Mesenteric fat pad (tissue), 1 donor: ENCODE results near the gene TTC9. TPM values are rescaled to one million over a fixed set of nuclear protein-coding genes. Genes with fewer than 3 reads are reported as not detected.

Source experiments
- DNase-seq: peaks from one replicate; pipeline ENCODE4 v3.0.0-alpha.2; 2020; ENCODE audit warnings: low spot score
- total RNA-seq: library from RNA; stranded (reverse); fragmentation: NEBNext Ultra II Directional; extraction: Animal tissue kit (Norgen Biotek cat#: 25700); gene quantifications from one replicate; pipeline ENCODE4 v1.2.1, GENCODE V29; 2021
- donor health status: DM: yes; HTN: yes; CAD: no.

The TTC9 gene
- total RNA-seq, 1 donor from 2014 or later, result 0.51 TPM

GRCh38 chr14:70714055-70714550 is 72.4 kb downstream of the TTC9 start:
- DNase-seq, result no peak

DNA sequence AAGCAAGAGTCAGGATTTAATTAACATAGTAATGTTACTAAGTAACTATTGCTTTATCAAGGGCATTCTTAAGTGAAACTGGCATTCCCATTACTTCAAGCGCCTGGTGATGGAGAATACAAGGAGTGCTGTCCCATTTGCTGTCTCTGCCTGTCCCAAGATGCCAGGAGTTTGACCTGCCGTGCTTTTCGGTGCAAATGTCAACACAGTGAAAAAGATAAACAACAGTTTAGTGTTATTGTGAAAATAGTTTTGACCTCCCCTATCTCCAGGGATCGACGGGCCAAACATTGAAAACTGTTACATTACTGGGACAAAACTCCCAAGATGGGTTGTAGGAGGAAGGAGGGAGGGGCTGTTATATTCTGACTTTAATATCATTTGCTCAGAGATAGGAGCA is 74.8 kb downstream of the TTC9 start:
- DNase-seq, result no peak

GRCh38 chr14:70716958-70717357 is 75.2 kb downstream of the TTC9 start:
- DNase-seq, result no peak

DNA sequence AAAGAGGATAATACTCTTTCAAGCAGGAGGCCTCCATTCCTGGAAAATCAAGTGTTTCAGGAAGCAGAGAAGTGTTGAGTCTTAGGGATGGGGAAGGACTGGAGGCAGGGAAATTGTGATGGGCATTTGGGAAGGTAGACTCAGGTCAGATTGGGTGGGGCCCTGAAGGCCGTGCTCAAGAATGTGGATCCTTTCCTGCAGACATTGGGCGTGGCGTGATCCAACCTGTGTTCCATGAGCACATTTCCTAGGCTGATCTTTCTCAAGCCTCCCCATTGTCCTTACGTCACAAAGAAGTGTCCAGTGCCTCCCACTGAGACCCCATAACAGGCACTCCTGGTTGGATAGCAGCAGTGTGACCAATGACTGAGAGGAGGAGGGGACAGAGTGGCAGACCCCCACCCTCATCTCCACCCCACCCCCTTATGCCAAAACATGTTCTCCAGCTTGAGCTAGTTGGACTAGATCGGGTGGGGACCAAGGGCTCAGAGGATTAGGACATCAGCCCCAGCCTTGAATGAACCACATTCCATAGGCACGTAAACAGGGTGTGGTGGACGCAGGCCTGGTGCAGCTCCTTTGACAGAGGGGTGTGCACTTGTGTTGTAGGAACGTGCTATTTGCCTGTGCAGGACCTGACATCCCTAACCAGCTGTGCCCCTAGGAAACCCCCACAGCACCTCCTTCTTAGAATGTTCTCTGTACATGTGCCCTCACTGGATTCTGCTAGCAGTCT is 76.8 kb downstream of the TTC9 start:
- no peak for DNase-seq

DNA sequence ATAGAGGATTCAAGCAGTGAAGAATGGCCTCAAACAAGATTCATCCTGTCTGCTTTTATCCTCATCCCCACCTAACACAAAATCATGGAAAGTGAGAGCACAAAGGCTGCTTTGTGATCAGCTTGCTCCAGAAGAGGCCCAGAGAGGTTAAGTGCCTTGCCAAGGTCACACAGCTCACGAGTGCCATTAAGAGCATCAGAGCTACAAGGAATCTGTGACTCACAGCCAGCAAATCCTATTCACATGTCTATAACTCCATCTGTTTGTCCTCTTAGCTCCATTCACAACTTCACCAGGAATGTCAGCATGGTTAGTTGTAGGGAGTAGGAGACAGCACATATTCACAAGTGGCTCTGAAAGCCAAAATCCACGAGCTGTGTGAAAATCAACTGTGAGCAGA is 79.8 kb downstream of the TTC9 start:
- no peak for DNase-seq

DNA sequence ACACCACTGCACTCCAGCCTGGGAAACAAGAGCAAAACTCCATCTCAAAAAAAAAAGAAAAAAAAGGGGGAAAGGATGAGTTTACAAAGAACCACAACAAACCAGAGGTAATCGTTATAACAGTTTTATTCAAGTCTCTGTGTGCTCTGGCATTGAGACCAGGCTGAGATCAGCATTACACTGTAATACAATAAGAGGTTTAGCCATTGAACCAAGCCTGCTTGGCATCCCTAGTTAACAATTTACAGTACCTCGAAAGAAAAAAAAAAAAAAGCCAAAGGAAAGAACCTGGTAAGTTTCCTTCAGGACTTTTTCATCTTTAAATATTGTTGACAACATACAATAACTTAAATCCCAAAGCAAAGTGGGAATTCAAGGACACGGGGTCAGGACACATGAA is 80.7 kb downstream of the TTC9 start:
- no peak for DNase-seq

GRCh38 chr14:70723276-70723675 is 81.6 kb downstream of the TTC9 start:
- DNase-seq, result no peak

DNA sequence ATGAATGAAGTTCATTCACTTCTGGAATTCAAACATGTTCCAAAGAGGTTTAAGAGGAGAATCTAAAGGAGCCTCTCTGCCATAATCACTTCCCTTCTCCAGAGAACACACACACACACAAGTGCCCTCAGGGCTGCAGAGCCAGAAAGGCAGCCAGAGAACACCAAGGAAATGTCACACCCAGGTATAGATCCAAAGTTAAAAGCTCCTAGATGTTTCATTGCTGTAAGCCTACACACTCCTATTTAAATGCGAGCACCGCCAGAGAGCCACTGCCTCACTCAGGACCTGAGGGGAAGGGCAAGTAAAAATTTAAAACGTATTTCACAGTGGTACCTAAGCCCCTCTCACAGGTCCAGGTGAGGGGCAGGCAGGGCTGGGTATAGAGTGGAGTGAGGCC is 82.4 kb downstream of the TTC9 start:
- DNase-seq, result no peak

DNA sequence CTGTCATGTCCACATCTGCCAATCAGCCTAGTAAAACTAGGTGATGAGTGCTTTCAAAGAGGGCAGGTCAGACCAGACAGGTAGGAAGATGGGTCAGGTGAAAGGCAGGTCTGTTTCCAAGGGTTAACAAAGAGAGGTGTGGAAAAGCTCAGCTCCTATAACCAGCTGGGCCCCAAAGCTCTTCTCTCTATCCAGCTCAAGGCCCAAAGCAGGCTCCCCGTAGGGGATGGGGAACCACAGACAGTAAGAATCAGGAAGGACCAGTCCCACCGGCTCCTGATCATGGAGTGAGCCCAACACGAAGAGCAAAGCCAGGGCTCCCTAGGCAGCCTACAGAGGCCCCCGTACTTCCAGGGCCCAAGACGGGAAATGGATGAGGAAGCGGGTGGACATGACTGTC is 83.2 kb downstream of the TTC9 start:
- DNase-seq, result no peak

Other genes with a start within 250 kb of the TTC9 start
- gene SYNJ2BP, start 224.8 kb upstream of the TTC9 start, total RNA-seq, result 23.9 TPM
- 0.13 TPM for gene ADAM21, start 189.7 kb upstream of the TTC9 start, total RNA-seq
- gene ADAM20, start 106.9 kb upstream of the TTC9 start, total RNA-seq, result 1.1 TPM
- gene MED6, start 41.3 kb upstream of the TTC9 start, total RNA-seq, result 24.7 TPM
- gene MAP3K9, start 167.6 kb downstream of the TTC9 start, total RNA-seq, result 0.26 TPM